Measurements from ENCODE around the gene ANKRD35. TPM values are rescaled to one million over a fixed set of nuclear protein-coding genes. Genes with fewer than 3 reads are reported as not detected.

Gene ANKRD35
- total RNA-seq, 1 experiment from 2014 or later: not detected

GRCh38 chr1:145891143-145891542 is 5.5 kb upstream of the ANKRD35 start:
- in situ Hi-C loops (cut with HindIII; ENCODE audit: low pct_unique_long_range_greater_than_20kb, low sequenced_read_pairs): no loop called here
- H3K36me3 ChIP-seq (ENCODE audit: control insufficient read depth, insufficient read depth, low read length): no peaks in the 10 kb centered on the region
- DNase-seq (ENCODE audit: low read depth, low spot score): no peak
- ChIA-PET POLR2A (interaction anchor here (0.6 kb wide), 1 partner anchor 28 kb away, joined by 3 read pairs; the partner anchor contains the start of gene PEX11B), CTCF (interaction anchor here (0.7 to 1.7 kb wide), 8 partner anchors 11 to 145 kb away, joined by 3 to 15 read pairs (median 4); partner anchors contain the start of genes ANKRD34A, ITGA10, NUDT17 and POLR3GL)
- no TSS peak for BruUV-seq (replicated peaks)
- H3K4me1 ChIP-seq (ENCODE audit: control insufficient read depth, insufficient read depth, low read length): peaks cover 25% of the 10 kb centered on the region
- H3K4me3 ChIP-seq (ENCODE audit: low read depth in 2 of 2, low read length in 2 of 2): no peak overlapping the region
- H3K27ac ChIP-seq (ENCODE audit: low read length): peak overlapping the region; percentile 89
- TF ChIP-seq SIN3A (IDR thresholded peaks at IDR 0.05; ENCODE audit: borderline replicate concordance, insufficient read depth, low read depth, low read length): no peak
- no peak for TF ChIP-seq TCF7L2 (IDR thresholded peaks at IDR 0.05; ENCODE audit: low read depth, low read length)
- no peak for TF ChIP-seq POLR2AphosphoS5 (IDR thresholded peaks at IDR 0.05; ENCODE audit: low read depth, low read length)
- TF ChIP-seq CTCF (IDR thresholded peaks at IDR 0.05): no peak
- no peak for TF ChIP-seq REST (IDR thresholded peaks at IDR 0.05; ENCODE audit: insufficient read depth in 1 of 2, low read depth in 2 of 2, low read length in 1 of 2)
- H3K9me3 ChIP-seq (ENCODE audit: control insufficient read depth, insufficient read depth, low read depth, low read length): no peaks in the 10 kb centered on the region
- H3K27me3 ChIP-seq (ENCODE audit: control insufficient read depth, insufficient read depth, low read length): no peaks in the 10 kb centered on the region
- intact Hi-C loops (cut with micrococcal nuclease; ENCODE audit: unreplicated experiment): loop anchor here (5.0 kb wide), 2 partner anchors 71 to 121 kb away; partner anchors contain the start of genes ANKRD34A and POLR3GL
- ATAC-seq: no peak

- ChIA-PET POLR2A (no interaction called here), CTCF (interaction anchor here (0.8 kb wide), 1 partner anchor 43 kb away, joined by 4 read pairs; no protein-coding TSS in a partner anchor)
- H3K4me3 ChIP-seq (ENCODE audit: low read depth in 2 of 2, low read length in 2 of 2): no peak overlapping the region
- intact Hi-C loops (cut with micrococcal nuclease; ENCODE audit: unreplicated experiment) (loop anchor here (5.0 kb wide), 2 partner anchors 73 to 123 kb away; partner anchors contain the start of genes ANKRD34A and POLR3GL), in situ Hi-C loops (cut with HindIII; ENCODE audit: low pct_unique_long_range_greater_than_20kb, low sequenced_read_pairs) (no loop called here)
- DNase-seq (ENCODE audit: low read depth, low spot score) (no peak), ATAC-seq (no peak)
- TF ChIP-seq REST (IDR thresholded peaks at IDR 0.05; ENCODE audit: insufficient read depth in 1 of 2, low read depth in 2 of 2, low read length in 1 of 2) (no peak), TCF7L2 (IDR thresholded peaks at IDR 0.05; ENCODE audit: low read depth, low read length) (no peak), CTCF (IDR thresholded peaks at IDR 0.05) (no peak), POLR2AphosphoS5 (IDR thresholded peaks at IDR 0.05; ENCODE audit: low read depth, low read length) (no peak), SIN3A (IDR thresholded peaks at IDR 0.05; ENCODE audit: borderline replicate concordance, insufficient read depth, low read depth, low read length) (no peak)
- peaks cover 29% of the 10 kb centered on the region for H3K4me1 ChIP-seq (ENCODE audit: control insufficient read depth, insufficient read depth, low read length)
- no peaks in the 10 kb centered on the region for H3K9me3 ChIP-seq (ENCODE audit: control insufficient read depth, insufficient read depth, low read depth, low read length)
- H3K27ac ChIP-seq (ENCODE audit: low read length): peak overlapping the region; percentile 12; the same call in 1 of the 2 replicates
- no peaks in the 10 kb centered on the region for H3K36me3 ChIP-seq (ENCODE audit: control insufficient read depth, insufficient read depth, low read length)
- no TSS peak for BruUV-seq (replicated peaks)
- H3K27me3 ChIP-seq (ENCODE audit: control insufficient read depth, insufficient read depth, low read length): peaks cover 3% of the 10 kb centered on the region; the same call in 1 of the 2 replicates
These were observed 4.1 kb upstream of the ANKRD35 start for GRCh38 chr1:145889722-145890121.

All from Panc1 (cell line).